ENCODE results near the gene CEACAM16.

The CEACAM16 gene

DNA sequence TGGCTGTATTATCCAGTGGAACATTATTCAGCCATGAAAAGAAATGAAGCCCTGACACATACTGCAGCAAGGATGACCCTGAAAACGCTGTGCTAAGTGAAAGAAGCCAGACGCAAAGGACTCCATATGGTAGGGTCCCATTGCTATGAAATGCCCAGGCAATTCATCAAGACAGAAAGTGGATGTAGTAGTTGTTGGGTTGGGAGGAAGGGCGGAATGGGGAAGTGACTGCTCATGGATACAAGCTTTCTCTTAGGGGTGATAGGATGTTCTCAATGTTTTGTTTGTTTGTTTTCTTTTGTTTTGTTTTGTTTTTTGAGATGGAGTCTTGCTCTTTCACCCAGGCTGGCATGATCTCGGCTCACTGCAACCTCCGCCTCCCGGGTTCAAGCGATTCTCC lies 11.1 kb upstream of the CEACAM16 start:
- no peak for TF ChIP-seq POLR2AphosphoS5 (IDR thresholded peaks at IDR 0.05; ENCODE audit: low read depth, low read length)
- no peak for TF ChIP-seq POLR2A (IDR thresholded peaks at IDR 0.05; ENCODE audit: low read depth, low read length)
- TF ChIP-seq SPI1 (IDR thresholded peaks at IDR 0.05; ENCODE audit: low read depth, low read length): no peak
- TF ChIP-seq PAX5 (IDR thresholded peaks at IDR 0.05; ENCODE audit: insufficient read depth, low read length, severe bottlenecking): no peak
- TF ChIP-seq TAF1 (IDR thresholded peaks at IDR 0.05; ENCODE audit: low read depth, low read length): no peak
- no peak for TF ChIP-seq POU2F2 (IDR thresholded peaks at IDR 0.05; ENCODE audit: low read depth, low read length)
- DNase-seq (ENCODE audit: insufficient read length, low spot score) (no peak), FAIRE-seq (no peak)

DNA sequence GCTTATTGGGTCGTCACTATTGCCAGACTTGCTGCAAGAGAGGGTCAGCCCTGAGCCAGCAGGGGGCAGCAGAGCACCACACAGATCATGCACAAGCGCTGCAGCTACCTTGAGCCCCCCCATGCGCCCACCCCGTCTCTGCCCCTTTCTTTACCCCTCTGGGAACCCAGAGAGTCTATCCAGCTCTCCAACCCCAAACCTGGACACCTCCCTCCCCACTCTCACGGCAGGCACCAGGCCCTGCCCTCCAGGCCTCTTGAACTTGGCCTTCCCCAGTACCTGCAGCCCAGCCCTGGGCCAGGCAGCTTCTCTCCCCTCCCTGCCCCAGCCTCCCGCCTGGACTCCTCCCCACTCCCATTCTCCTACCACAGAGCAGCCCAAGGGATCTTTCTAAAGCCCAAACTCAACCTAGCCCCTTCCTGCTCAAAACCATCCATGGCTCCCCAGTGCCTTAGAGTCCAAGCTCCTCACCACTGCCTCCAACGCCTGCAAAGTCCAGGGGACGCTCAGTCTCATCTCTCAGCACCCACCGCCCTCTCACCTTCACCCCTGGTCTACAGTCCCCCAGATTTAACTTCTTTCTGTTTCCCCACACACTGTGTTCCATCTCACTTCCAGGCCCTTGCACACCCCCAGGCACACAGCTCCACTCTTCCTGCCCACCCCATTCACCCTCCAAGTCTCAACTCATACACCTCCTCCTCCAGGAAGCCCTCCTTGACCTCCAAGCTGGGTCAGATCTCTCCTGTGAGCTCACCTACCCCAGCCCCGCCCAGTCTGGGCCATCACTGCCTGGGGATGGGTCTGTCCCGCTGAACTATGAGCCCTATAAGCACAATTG lies 9.4 kb upstream of the CEACAM16 start:
- DNase-seq (ENCODE audit: insufficient read length, low spot score): no peak
- TF ChIP-seq POU2F2 (IDR thresholded peaks at IDR 0.05; ENCODE audit: low read depth, low read length): no peak
- TF ChIP-seq PAX5 (IDR thresholded peaks at IDR 0.05; ENCODE audit: insufficient read depth, low read length, severe bottlenecking): no peak
- TF ChIP-seq POLR2AphosphoS5 (IDR thresholded peaks at IDR 0.05; ENCODE audit: low read depth, low read length): no peak
- no peak for TF ChIP-seq POLR2A (IDR thresholded peaks at IDR 0.05; ENCODE audit: low read depth, low read length)
- TF ChIP-seq TAF1 (IDR thresholded peaks at IDR 0.05; ENCODE audit: low read depth, low read length): no peak
- TF ChIP-seq SPI1 (IDR thresholded peaks at IDR 0.05; ENCODE audit: low read depth, low read length): no peak
- FAIRE-seq: peak; percentile 76

DNA sequence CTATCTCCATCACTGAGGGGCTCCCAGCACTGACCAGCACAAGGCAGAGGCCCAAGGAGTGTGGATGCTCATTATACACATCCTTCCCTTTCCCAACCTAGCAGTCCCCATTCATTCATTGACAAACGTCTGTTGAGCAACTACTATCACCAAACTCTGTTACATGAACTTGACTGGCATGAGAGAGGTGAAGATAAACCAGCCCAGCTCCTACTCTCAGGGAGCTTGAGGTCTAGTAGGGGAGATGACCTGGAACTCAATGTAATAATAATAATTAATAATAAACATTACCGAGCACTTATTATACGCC lies 8.9 kb upstream of the CEACAM16 start:
- DNase-seq (ENCODE audit: insufficient read length, low spot score): no peak
- no peak for FAIRE-seq
- TF ChIP-seq POLR2A (IDR thresholded peaks at IDR 0.05; ENCODE audit: low read depth, low read length) (no peak), TAF1 (IDR thresholded peaks at IDR 0.05; ENCODE audit: low read depth, low read length) (no peak), POU2F2 (IDR thresholded peaks at IDR 0.05; ENCODE audit: low read depth, low read length) (no peak), POLR2AphosphoS5 (IDR thresholded peaks at IDR 0.05; ENCODE audit: low read depth, low read length) (no peak), SPI1 (IDR thresholded peaks at IDR 0.05; ENCODE audit: low read depth, low read length) (no peak), PAX5 (IDR thresholded peaks at IDR 0.05; ENCODE audit: insufficient read depth, low read length, severe bottlenecking) (no peak)

DNA sequence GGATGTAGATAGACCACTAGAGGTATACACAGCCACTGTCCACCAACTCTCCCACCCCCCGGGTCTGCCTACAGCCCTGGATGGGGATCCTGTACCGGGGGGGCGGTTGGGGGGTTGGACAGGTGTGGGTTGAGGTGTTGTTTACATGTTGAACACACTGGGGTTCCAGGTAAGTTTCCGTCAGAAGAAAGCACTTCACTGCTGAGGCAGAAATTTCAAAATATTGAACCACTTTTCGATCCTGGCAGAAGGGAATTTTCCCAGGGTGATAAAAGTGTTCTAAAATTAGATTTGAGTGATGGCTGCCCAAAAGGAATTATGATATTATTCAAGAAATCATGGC lies 6.6 kb upstream of the CEACAM16 start:
- DNase-seq (ENCODE audit: insufficient read length, low spot score) (no peak), FAIRE-seq (no peak)
- no peak for TF ChIP-seq POLR2A (IDR thresholded peaks at IDR 0.05; ENCODE audit: low read depth, low read length)
- TF ChIP-seq PAX5 (IDR thresholded peaks at IDR 0.05; ENCODE audit: insufficient read depth, low read length, severe bottlenecking): no peak

DNA sequence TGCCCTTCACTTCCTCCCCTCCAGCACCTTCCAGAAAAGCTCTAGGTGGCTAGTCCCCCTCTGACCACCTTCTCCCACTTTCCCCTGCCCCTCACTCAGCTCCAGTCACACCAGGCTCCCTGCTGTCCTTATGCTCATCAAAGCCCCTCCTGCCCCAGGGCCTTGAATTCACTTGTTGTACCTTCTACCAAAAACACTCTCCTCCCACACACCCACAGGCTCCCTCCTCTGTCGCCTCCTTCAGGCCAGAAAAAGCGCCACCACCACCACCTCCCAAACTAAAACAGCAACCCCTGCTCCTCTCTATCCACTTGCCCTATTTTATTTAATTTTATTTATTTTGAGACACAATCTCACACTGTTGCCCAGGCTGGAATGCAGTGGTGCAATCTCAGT lies 4.8 kb upstream of the CEACAM16 start:
- DNase-seq (ENCODE audit: insufficient read length, low spot score) (no peak), FAIRE-seq (no peak)
- TF ChIP-seq POLR2AphosphoS5 (IDR thresholded peaks at IDR 0.05; ENCODE audit: low read depth, low read length): no peak
- no peak for TF ChIP-seq SPI1 (IDR thresholded peaks at IDR 0.05; ENCODE audit: low read depth, low read length)
- no peak for TF ChIP-seq POLR2A (IDR thresholded peaks at IDR 0.05; ENCODE audit: low read depth, low read length)
- TF ChIP-seq PAX5 (IDR thresholded peaks at IDR 0.05; ENCODE audit: insufficient read depth, low read length, severe bottlenecking): no peak
- no peak for TF ChIP-seq TAF1 (IDR thresholded peaks at IDR 0.05; ENCODE audit: low read depth, low read length)
- no peak for TF ChIP-seq POU2F2 (IDR thresholded peaks at IDR 0.05; ENCODE audit: low read depth, low read length)

DNA sequence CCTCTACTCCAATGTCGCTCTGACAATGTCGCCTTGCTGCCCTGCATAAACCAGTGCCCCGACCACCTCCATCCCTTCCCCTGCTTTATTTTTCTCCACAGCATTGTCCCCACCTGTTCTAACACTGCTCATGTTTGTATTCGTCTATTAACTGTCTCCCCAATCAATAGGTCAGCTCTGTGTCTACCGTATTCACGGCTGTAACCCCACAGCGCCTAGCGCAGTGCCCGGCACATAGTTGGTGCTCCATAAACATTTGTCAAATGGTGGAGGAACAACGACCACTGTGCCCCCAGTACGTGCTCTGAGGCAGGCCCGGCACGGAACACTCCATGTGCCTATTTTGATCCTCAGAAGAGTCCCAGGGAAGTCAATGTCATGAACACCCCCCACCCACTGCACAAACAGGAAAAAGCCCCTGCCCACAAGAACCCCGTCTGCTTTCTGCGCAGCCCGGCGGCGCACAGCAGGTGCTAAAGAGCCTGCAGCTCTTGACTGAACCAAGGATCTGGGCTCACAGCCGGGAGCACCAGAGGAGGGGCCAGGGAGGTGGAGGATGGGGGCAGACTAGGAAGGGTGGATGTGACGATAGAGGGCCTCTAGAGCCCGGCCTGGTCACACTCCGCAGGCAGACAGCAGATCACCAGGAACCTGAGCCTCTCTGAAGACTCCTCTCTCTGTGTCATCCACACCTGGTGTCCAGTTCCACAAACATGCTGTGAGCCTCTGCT lies 1.8 kb upstream of the CEACAM16 start:
- FAIRE-seq (no peak), DNase-seq (ENCODE audit: insufficient read length, low spot score) (no peak)
- no peak for TF ChIP-seq POLR2AphosphoS5 (IDR thresholded peaks at IDR 0.05; ENCODE audit: low read depth, low read length)
- TF ChIP-seq TAF1 (IDR thresholded peaks at IDR 0.05; ENCODE audit: low read depth, low read length): no peak
- no peak for TF ChIP-seq PAX5 (IDR thresholded peaks at IDR 0.05; ENCODE audit: insufficient read depth, low read length, severe bottlenecking)
- no peak for TF ChIP-seq POLR2A (IDR thresholded peaks at IDR 0.05; ENCODE audit: low read depth, low read length)
- TF ChIP-seq SPI1 (IDR thresholded peaks at IDR 0.05; ENCODE audit: low read depth, low read length): no peak
- no peak for TF ChIP-seq POU2F2 (IDR thresholded peaks at IDR 0.05; ENCODE audit: low read depth, low read length)

DNA sequence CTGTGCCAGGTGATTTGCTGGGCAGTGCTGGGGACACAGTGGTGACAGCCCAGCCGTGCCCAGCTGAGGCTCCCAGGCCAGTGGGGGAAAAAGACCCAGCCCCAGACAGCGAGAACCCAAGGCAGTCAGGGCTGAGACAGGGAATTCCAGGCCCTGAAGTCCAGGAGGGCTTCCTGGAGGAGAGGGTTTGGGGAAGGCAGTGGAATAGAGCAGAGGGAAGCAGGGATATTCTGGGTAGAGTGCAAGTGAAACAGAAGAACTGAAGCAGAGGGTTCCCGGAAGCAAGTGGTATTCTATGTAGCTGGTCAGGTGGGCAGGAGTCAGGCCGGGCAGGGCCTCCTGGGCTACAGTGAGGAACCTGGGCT lies 1.3 kb upstream of the CEACAM16 start:
- no peak for DNase-seq (ENCODE audit: insufficient read length, low spot score)
- TF ChIP-seq POLR2A (IDR thresholded peaks at IDR 0.05; ENCODE audit: low read depth, low read length) (no peak), PAX5 (IDR thresholded peaks at IDR 0.05; ENCODE audit: insufficient read depth, low read length, severe bottlenecking) (no peak), TAF1 (IDR thresholded peaks at IDR 0.05; ENCODE audit: low read depth, low read length) (no peak), POU2F2 (IDR thresholded peaks at IDR 0.05; ENCODE audit: low read depth, low read length) (no peak), POLR2AphosphoS5 (IDR thresholded peaks at IDR 0.05; ENCODE audit: low read depth, low read length) (no peak), SPI1 (IDR thresholded peaks at IDR 0.05; ENCODE audit: low read depth, low read length) (no peak)
- FAIRE-seq: no peak

DNA sequence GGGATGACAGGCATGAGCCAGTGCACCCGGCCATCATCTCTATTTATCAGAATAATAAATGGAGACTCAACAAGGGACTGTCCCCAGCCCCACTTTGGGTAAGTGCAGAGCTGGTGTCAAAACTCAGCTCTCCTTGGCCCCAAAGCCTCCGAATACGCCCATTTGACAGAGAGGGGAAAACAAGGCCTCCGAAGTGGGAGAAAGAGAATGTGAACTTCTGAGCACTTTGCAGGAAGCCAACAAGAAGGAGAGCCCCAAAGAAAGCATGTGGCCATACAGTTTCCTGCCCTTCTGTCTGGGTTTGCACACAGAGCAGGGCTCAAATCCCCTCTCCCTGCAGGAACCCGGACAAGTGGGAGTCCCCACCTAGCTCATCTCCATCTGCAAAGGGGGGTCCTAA lies 1.6 kb downstream of the CEACAM16 start:
- no peak for TF ChIP-seq PAX5 (IDR thresholded peaks at IDR 0.05; ENCODE audit: insufficient read depth, low read length, severe bottlenecking)
- TF ChIP-seq POU2F2 (IDR thresholded peaks at IDR 0.05; ENCODE audit: low read depth, low read length): no peak
- no peak for TF ChIP-seq POLR2AphosphoS5 (IDR thresholded peaks at IDR 0.05; ENCODE audit: low read depth, low read length)
- no peak for TF ChIP-seq TAF1 (IDR thresholded peaks at IDR 0.05; ENCODE audit: low read depth, low read length)
- TF ChIP-seq POLR2A (IDR thresholded peaks at IDR 0.05; ENCODE audit: low read depth, low read length): no peak
- TF ChIP-seq SPI1 (IDR thresholded peaks at IDR 0.05; ENCODE audit: low read depth, low read length): no peak
- FAIRE-seq: no peak
- DNase-seq (ENCODE audit: insufficient read length, low spot score): no peak

DNA sequence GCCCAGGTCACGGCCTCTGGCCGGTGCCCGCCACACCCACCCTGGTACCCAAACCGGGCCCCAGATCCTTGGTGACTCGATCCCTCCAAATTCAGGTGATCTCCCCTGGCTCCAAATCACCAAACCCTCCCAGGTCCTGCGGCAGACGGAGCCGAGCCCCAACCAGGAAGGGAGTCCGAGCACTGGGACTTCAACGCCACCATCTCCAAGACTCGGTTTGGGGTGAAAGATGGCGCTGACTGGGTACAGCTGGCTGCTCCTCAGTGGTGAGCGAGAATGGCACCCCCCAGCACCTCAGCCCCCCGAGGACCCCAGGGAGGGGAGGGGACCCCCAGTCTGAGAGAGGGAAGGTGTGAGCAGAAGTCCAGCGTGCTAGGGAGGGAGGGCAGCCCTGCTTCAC lies 2.3 kb downstream of the CEACAM16 start:
- FAIRE-seq: no peak
- TF ChIP-seq SPI1 (IDR thresholded peaks at IDR 0.05; ENCODE audit: low read depth, low read length) (no peak), POU2F2 (IDR thresholded peaks at IDR 0.05; ENCODE audit: low read depth, low read length) (no peak), POLR2AphosphoS5 (IDR thresholded peaks at IDR 0.05; ENCODE audit: low read depth, low read length) (no peak), POLR2A (IDR thresholded peaks at IDR 0.05; ENCODE audit: low read depth, low read length) (no peak), TAF1 (IDR thresholded peaks at IDR 0.05; ENCODE audit: low read depth, low read length) (no peak), PAX5 (IDR thresholded peaks at IDR 0.05; ENCODE audit: insufficient read depth, low read length, severe bottlenecking) (no peak)

More for the DNA sequence above, 2.3 kb downstream of the CEACAM16 start:
- DNase-seq (ENCODE audit: insufficient read length, low spot score): no peak
